ENCODE results near the gene DOCK2.

DNA sequence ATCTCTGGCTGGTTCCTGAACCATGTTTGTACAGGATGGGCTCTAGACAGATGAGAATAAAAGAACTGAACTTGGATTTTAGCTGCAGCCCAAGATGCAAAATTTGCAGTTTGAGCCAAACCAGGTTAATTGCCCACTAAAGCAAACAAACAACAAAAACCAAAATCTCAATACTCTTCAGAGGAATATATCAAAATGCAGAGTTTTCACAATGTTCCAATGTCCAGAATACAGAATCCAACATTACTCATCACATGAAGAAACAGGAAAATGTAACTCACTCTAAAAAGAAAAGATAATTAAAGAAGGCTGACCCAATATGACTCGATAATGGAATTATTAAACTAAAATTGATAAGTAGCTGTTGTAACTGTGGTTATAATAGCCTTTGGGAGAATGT is 489.0 kb downstream of the DOCK2 start:
- TF ChIP-seq CTCF (conservative IDR thresholded peaks at IDR 0.05; ENCODE audit: low read depth, low read length) (no peak), EZH2 (IDR thresholded peaks at IDR 0.05; ENCODE audit: low read length, unreplicated experiment) (no peak)

Data from PC-3 (cell line).